DND-41 (cell line): Measurements from ENCODE around the gene ASPN.

Experiments
- ATAC-seq: fragments of 200-7000 bp; cut with Tn5 transposase; 3 replicates; pipeline ENCODE4 v1.9.1; 2021; ENCODE audit warnings: low read depth; ENCODE audit not compliant: insufficient read depth
- DNase-seq: peaks from one replicate; pipeline ENCODE4 v3.0.0-alpha.2; 2020
- H2AFZ ChIP-seq: 2 replicates; pipeline ENCODE4 v1.6.0; 2012; ENCODE audit warnings: low read depth, low read length
- H3K27ac ChIP-seq: 2 replicates; pipeline ENCODE4 v1.5.1; 2012; ENCODE audit warnings: low read length, inconsistent platforms
- H3K27me3 ChIP-seq: fragments of 200-600 bp; sonication (generic); 2 replicates; pipeline ENCODE4 v1.6.0; 2012; ENCODE audit warnings: low read length, mild to moderate bottlenecking, inconsistent platforms; ENCODE audit not compliant: insufficient read depth, poor library complexity
- H3K36me3 ChIP-seq: 2 replicates; pipeline ENCODE4 v1.5.1; 2012; ENCODE audit warnings: low read length, inconsistent platforms; ENCODE audit not compliant: insufficient read depth
- H3K4me1 ChIP-seq: 2 replicates; pipeline ENCODE4 v1.5.1; 2012; ENCODE audit warnings: mild to moderate bottlenecking, low read length; ENCODE audit not compliant: insufficient read depth
- H3K4me2 ChIP-seq: 2 replicates; pipeline ENCODE4 v1.6.0; 2012; ENCODE audit warnings: mild to moderate bottlenecking, moderate library complexity, low read length, inconsistent platforms; ENCODE audit not compliant: insufficient read depth
- H3K4me3 ChIP-seq, 2 experiments: fragments of 200-600 bp in 1 of 2; shearing (Covaris generic) in 1 of 2; 2 replicates each; pipeline ENCODE4 v1.5.1; 2012 to 2016; ENCODE audit warnings: inconsistent platforms in 2 of 2, low read length in 2 of 2, mild to moderate bottlenecking in 2 of 2, low read depth in 1 of 2, moderate library complexity in 1 of 2
- H3K79me2 ChIP-seq: 2 replicates; pipeline ENCODE4 v1.6.0; 2012; ENCODE audit warnings: low read length, inconsistent platforms; ENCODE audit not compliant: insufficient read depth
- H3K9ac ChIP-seq: 2 replicates; pipeline ENCODE4 v1.6.0; 2012; ENCODE audit warnings: low read depth, mild to moderate bottlenecking, inconsistent platforms, low read length, moderate library complexity
- H3K9me3 ChIP-seq: 2 replicates; pipeline ENCODE4 v1.5.1; 2012; ENCODE audit warnings: low read length, moderate library complexity, mild to moderate bottlenecking, inconsistent platforms; ENCODE audit not compliant: insufficient read depth, severe bottlenecking
- H4K20me1 ChIP-seq: 2 replicates; pipeline ENCODE4 v1.6.0; 2012; ENCODE audit warnings: low read length; ENCODE audit not compliant: insufficient read depth
- CTCF ChIP-seq: IDR thresholded peaks from 2 replicates; pipeline ENCODE4 v1.5.1; 2012; ENCODE audit warnings: borderline replicate concordance, low read length, moderate library complexity, mild to moderate bottlenecking; ENCODE audit not compliant: poor library complexity, severe bottlenecking; ENCODE audit errors: extremely low read depth
- EZH2 ChIP-seq: IDR thresholded peaks from 3 replicates; pipeline ENCODE4 v1.6.1; 2012; ENCODE audit warnings: borderline replicate concordance, low read depth, mild to moderate bottlenecking, moderate library complexity, low read length, inconsistent platforms; ENCODE audit not compliant: severe bottlenecking

Gene ASPN

GRCh38 chr9:92513349-92513748 lies 31.0 kb upstream of the ASPN start:
- H3K9ac ChIP-seq: no peak overlapping the region
- no peak overlapping the region for H3K27ac ChIP-seq
- no peaks in the 10 kb centered on the region for H3K79me2 ChIP-seq
- H4K20me1 ChIP-seq: no peaks in the 10 kb centered on the region
- no peaks in the 10 kb centered on the region for H3K27me3 ChIP-seq
- H3K36me3 ChIP-seq: no peaks in the 10 kb centered on the region
- no peak for DNase-seq
- ATAC-seq: no peak
- H3K9me3 ChIP-seq: no peaks in the 10 kb centered on the region
- H3K4me3 ChIP-seq: no peak overlapping the region
- TF ChIP-seq CTCF (no peak), EZH2 (no peak)
- H3K4me1 ChIP-seq: no peaks in the 10 kb centered on the region
- no peak overlapping the region for H2AFZ ChIP-seq
- H3K4me2 ChIP-seq: no peak overlapping the region

- Histone ChIP-seq H3K27ac (no peak overlapping the region), H3K27me3 (no peaks in the 10 kb centered on the region), H3K9me3 (no peaks in the 10 kb centered on the region), H3K36me3 (no peaks in the 10 kb centered on the region), H3K79me2 (no peaks in the 10 kb centered on the region), H3K4me3 (no peak overlapping the region), H3K4me2 (no peak overlapping the region), H2AFZ (no peak overlapping the region), H3K9ac (no peak overlapping the region), H4K20me1 (no peaks in the 10 kb centered on the region), H3K4me1 (no peaks in the 10 kb centered on the region)
- TF ChIP-seq CTCF (no peak), EZH2 (no peak)
- ATAC-seq (no peak), DNase-seq (no peak)
These were observed 30.3 kb upstream of the ASPN start for GRCh38 chr9:92512622-92513021.

GRCh38 chr9:92510747-92511146 lies 28.4 kb upstream of the ASPN start:
- DNase-seq (no peak), ATAC-seq (no peak)
- TF ChIP-seq EZH2 (no peak), CTCF (no peak)

DNA sequence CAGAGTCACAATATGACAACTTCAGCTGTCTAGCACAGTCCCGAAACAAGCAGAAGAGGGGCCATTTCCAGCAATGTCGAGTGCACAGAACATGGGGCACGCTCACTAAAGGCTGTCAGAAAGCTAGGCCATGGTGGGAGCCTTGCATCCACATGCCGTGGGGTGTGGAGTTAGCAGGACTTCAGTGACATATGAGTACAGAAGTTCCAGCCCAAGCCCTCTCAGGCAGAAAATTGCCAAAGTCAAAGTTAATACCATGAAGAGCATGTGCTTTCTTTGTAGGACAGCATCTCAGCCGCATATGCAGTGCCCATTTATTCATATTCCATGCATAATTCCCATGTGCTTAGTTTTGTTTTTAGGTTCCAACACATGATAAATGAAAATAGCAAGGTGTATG lies 26.7 kb upstream of the ASPN start:
- no peak for ATAC-seq
- TF ChIP-seq EZH2: no peak
- no peak for TF ChIP-seq CTCF
- H3K27me3 ChIP-seq: no peaks in the 10 kb centered on the region

More at GRCh38 chr9:92510747-92511146, 28.4 kb upstream of the ASPN start:
- Histone ChIP-seq H3K27me3 (no peaks in the 10 kb centered on the region), H4K20me1 (no peaks in the 10 kb centered on the region), H2AFZ (no peak overlapping the region), H3K4me3 (no peak overlapping the region), H3K36me3 (no peaks in the 10 kb centered on the region), H3K9ac (no peak overlapping the region), H3K27ac (no peak overlapping the region), H3K4me2 (no peak overlapping the region), H3K4me1 (no peaks in the 10 kb centered on the region), H3K9me3 (no peaks in the 10 kb centered on the region), H3K79me2 (no peaks in the 10 kb centered on the region)

More for the DNA sequence above, 26.7 kb upstream of the ASPN start:
- DNase-seq: no peak
- no peaks in the 10 kb centered on the region for H3K79me2 ChIP-seq
- no peaks in the 10 kb centered on the region for H3K4me1 ChIP-seq
- no peak overlapping the region for H3K4me3 ChIP-seq
- no peaks in the 10 kb centered on the region for H4K20me1 ChIP-seq
- H3K9me3 ChIP-seq: no peaks in the 10 kb centered on the region
- no peak overlapping the region for H2AFZ ChIP-seq
- H3K27ac ChIP-seq: no peak overlapping the region
- no peak overlapping the region for H3K4me2 ChIP-seq
- H3K9ac ChIP-seq: no peak overlapping the region
- H3K36me3 ChIP-seq: no peaks in the 10 kb centered on the region
